ENCODE results near the gene C16orf86. TPM values are rescaled to one million over a fixed set of nuclear protein-coding genes. Genes with fewer than 3 reads are reported as not detected.
"Not testable (repeated sequence)": the region's sequence is repeated elsewhere in the genome, so short reads cannot be mapped to it uniquely, and the experiment has no call there.

Gene C16orf86
- polyA plus RNA-seq, 2 of the 4 experiments (the other 2 are of a cell fraction), result 0.06 TPM; not detected in 1

- TF ChIP-seq CTCF (IDR thresholded peaks at IDR 0.05) (no peak), KDM1A (IDR thresholded peaks at IDR 0.05; ENCODE audit: low read depth) (no peak), USF2 (IDR thresholded peaks at IDR 0.05) (no peak)
Measured at GRCh38 chr16:67683767-67684166, 17.2 kb downstream of the C16orf86 start (continued).

- Histone ChIP-seq H3K9me3 (no peaks in the 10 kb centered on the region), H3K4me3 (no peak overlapping the region), H3K27ac (no peak overlapping the region), H3K4me1 (no peaks in the 10 kb centered on the region), H3K4me2 (no peak overlapping the region)
- no peak for ATAC-seq
- no peak for DNase-seq (ENCODE audit: low read depth in 1 of 2, low spot score in 1 of 2)
- ChIA-PET CTCF (interaction anchor here (1.2 to 5.0 kb wide), 2 partner anchors 12 to 13 kb away, joined by 4 to 36 read pairs; no protein-coding TSS in a partner anchor), POLR2A (no interaction called here)
- 89% methylated on average over 17 of the region's 17 CpGs for WGBS (ENCODE audit: missing lambda C conversion rate)
- TF ChIP-seq CBX8 (IDR thresholded peaks at IDR 0.05), result no peak
- TF ChIP-seq MAZ (IDR thresholded peaks at IDR 0.05; ENCODE audit: borderline replicate concordance, low read depth, low read length), result no peak
- TF ChIP-seq FOXS1 (CRISPR knock-in tag; IDR thresholded peaks at IDR 0.05), result no peak
- no peak for TF ChIP-seq ZFP36 (IDR thresholded peaks at IDR 0.05; ENCODE audit: borderline replicate concordance, partially characterized antibody)
- TF ChIP-seq NR3C1 (IDR thresholded peaks at IDR 0.05), result no peak
- FAIRE-seq, result no peak
Measured at GRCh38 chr16:67685388-67686112, 18.9 kb downstream of the C16orf86 start.

GRCh38 chr16:67693517-67694285, 27.1 kb downstream of the C16orf86 start:
- H3K4me2 ChIP-seq; H3K9me3 ChIP-seq; DNase-seq (ENCODE audit: low read depth in 1 of 2, low spot score in 1 of 2); H3K4me1 ChIP-seq; H3K4me3 ChIP-seq; FAIRE-seq; POLR2A ChIA-PET; H3K27ac ChIP-seq; ATAC-seq: not testable (repeated sequence)
- 93% methylated on average over 8 of the region's 8 CpGs for WGBS (ENCODE audit: missing lambda C conversion rate)
- CTCF ChIA-PET, result interaction anchor here (0.6 kb wide), 1 partner anchor 863 kb away, joined by 4 read pairs; the partner anchor contains the start of gene NAE1

GRCh38 chr16:67694611-67695010, 28.0 kb downstream of the C16orf86 start:
- POLR2A ChIA-PET, result no interaction called here
- no peak for FAIRE-seq
- CTCF ChIA-PET, result interaction anchor here (0.6 to 1.0 kb wide), 4 partner anchors 16 to 221 kb away, joined by 3 to 5 read pairs (median 4); no protein-coding TSS in a partner anchor
- ATAC-seq, result no peak
- Histone ChIP-seq H3K9me3 (peaks cover 8% of the 10 kb centered on the region), H3K4me2 (no peak overlapping the region), H3K27ac (no peak overlapping the region), H3K4me1 (no peaks in the 10 kb centered on the region), H3K4me3 (no peak overlapping the region)
- no peak for DNase-seq (ENCODE audit: low read depth in 1 of 2, low spot score in 1 of 2)
- 74% methylated on average over 2 of the region's 2 CpGs for WGBS (ENCODE audit: missing lambda C conversion rate)
- no peak for TF ChIP-seq ZFP36 (IDR thresholded peaks at IDR 0.05; ENCODE audit: borderline replicate concordance, partially characterized antibody)
- no peak for TF ChIP-seq REST (IDR thresholded peaks at IDR 0.05)
- no peak for TF ChIP-seq HDAC2 (IDR thresholded peaks at IDR 0.05)
- no peak for TF ChIP-seq ZSCAN20 (CRISPR knock-in tag; IDR thresholded peaks at IDR 0.05)
- TF ChIP-seq TFCP2L1 (CRISPR knock-in tag; IDR thresholded peaks at IDR 0.05), result no peak
- TF ChIP-seq JUNB (IDR thresholded peaks at IDR 0.05), result no peak
- TF ChIP-seq RNF2 (IDR thresholded peaks at IDR 0.05; ENCODE audit: borderline replicate concordance, low read depth), result no peak
- no peak for TF ChIP-seq NR3C1 (IDR thresholded peaks at IDR 0.05)
- no peak for TF ChIP-seq RCOR1 (IDR thresholded peaks at IDR 0.05; ENCODE audit: low read depth, low read length)
- TF ChIP-seq ATOH8 (CRISPR knock-in tag; IDR thresholded peaks at IDR 0.05; ENCODE audit: low read depth), result no peak
- no peak for TF ChIP-seq RAD21 (conservative IDR thresholded peaks at IDR 0.05 in 1 of 2, IDR thresholded peaks at IDR 0.05 in 1 of 2)
- no peak for TF ChIP-seq FOSL2 (IDR thresholded peaks at IDR 0.05)
- TF ChIP-seq FOSL2 (CRISPR knock-in tag; IDR thresholded peaks at IDR 0.05), result no peak
- TF ChIP-seq PHF8 (IDR thresholded peaks at IDR 0.05; ENCODE audit: borderline replicate concordance, low read depth), result no peak
- no peak for TF ChIP-seq SREBF2 (IDR thresholded peaks at IDR 0.05)
- no peak for TF ChIP-seq POLR2A (IDR thresholded peaks at IDR 0.05; ENCODE audit: low read length)

All from A549 (cell line).